NCI-H2196 treated with DMSO at 0.1 percent for 48 hours (cell line): ENCODE data around the gene BATF3.

ENCODE experiments used
- DNase-seq: peaks from one replicate; lab custom pipeline; 2025; ENCODE audit not compliant: unreplicated experiment; lab: John Stamatoyannopoulos, UW

The BATF3 gene

GRCh38 chr1:212710566-212710965 lies 10.9 kb upstream of the BATF3 start:
- DNase-seq, result no peak

GRCh38 chr1:212703991-212704564 lies 4.4 kb upstream of the BATF3 start:
- no peak for DNase-seq

GRCh38 chr1:212702672-212703071 lies 3.0 kb upstream of the BATF3 start:
- DNase-seq, result no peak

GRCh38 chr1:212701910-212702309 lies 2.3 kb upstream of the BATF3 start:
- DNase-seq, result no peak

DNA sequence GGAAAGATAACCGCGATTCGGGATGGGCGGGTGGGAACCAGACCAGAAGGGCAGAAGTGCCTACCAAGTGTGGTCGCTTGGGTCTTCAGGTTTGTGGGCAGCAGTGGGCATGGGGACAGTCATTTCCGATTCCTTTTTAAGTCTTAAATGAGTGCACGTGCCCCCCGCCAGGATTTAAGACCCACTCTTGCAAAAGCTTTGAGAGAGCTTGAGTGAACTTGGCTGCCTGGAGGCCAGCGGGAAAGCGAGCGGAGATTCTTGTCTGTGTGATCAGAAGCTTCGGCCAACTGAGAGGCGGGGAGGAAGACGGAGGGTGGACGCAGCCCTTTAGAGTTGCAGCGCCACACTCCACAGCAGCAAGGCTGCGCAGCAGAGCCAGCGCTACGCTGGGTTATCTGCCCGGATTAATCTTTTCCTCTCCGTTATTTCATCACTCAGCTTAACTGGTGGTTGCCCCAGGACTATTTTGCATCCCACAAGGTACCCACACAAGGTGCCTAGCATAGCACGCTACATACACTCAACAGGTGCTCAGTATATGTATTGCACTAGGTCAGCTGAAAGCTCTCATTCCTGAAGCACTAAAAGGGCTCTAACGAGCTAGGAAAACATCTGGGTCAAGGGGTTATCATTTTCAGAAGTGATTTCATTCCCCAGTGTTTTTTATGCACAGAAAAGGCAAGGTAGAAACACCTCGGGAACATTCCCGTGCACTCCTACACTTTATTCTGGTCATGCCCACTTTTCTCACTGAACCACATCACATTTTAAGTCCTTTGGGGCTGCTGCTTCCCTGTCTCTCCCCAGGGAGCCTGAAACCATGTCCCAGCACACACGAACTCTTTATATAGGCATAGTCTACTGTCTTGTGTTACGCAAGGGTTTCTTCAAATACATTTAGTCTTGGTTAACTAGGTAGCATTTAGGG lies 1.5 kb upstream of the BATF3 start:
- DNase-seq, result no peak

DNA sequence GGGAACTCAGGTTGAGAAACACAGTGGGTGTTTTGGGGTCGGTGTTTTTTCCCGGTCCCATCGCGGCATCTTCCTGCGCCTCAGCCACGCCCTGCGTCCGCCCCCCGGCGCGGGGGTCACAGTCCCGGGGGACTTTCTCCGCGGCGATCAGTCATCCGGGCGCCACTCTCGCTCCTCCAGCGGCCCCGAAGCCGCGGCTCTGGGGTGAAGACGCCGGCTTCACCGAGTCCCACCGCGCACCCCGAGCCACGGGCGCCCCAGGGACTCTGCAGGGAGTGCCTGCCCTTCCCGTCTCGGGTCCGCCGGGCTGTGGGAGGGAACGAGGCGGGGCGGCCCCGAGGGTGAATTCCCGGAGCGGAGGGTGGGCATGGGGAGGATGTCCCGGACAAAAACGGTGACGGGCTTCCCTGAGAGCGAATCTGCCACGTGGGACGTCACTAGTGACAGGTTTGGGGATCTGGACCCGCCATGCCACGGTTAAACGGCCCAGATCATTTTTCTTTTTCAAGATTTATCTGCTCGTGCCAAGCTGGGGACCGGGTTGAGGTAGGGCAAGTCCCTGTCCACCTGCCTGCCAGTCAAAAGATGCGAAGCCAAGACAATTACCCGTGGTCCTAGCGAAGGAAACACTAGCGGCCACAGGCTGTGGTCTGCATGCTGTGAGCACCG lies 717 bp upstream of the BATF3 start:
- DNase-seq, result no peak

DNA sequence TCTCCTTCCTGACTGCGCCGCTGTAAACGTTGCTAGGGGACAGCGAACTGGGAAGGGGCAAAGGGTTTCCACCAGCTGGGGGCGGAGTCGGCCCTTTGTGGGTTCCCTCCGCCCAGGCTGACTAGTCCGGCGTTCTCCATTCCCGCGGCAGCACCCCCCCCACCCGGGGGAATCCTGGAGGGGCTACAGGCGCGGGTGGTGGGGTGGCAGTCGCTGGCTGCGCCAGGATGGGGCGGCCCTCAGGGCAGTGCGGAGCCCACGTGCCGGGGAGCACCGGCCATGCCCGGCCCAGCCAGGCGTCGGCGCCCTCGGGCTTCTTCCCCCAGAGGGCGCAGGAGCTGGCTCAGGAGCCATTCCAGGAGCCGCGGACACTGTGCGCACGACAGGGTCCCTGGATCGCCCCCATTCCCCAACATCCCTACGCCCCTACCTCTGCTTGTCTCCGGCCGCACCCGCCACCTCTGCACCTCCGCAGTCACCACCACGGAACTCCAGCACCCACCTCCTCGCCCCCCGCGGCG lies 476 bp downstream of the BATF3 start:
- peak; percentile 50 for DNase-seq

DNA sequence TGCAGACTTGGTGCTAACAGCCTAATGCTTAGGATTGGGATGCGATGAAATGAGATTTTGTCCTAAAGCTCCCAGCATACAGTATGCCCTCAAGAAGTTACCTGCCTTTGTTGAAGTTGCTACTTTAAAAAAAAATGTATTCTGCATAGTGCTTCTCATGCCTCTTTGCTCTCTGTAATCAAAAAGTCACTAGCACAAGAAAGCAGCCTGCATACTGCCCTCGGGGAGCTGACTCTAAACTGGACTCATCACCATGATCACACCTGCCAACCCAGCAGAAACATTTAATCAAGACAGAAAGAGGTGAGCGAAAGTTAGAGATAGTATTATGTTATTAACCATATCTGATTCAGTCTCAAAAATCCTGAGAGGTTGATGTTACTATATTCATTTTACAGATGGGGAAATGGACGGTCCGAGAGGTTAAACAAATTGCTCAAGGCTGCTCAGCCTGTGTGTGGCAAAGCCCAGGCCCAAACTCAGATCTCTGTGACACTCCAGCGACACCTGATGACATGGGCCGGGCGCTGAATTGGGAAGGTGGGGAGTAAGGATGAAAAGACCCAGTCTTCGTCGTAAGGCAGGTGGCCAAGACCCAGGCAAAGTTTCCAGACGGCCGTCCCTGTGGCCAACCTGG lies 1.1 kb downstream of the BATF3 start:
- DNase-seq, result no peak

DNA sequence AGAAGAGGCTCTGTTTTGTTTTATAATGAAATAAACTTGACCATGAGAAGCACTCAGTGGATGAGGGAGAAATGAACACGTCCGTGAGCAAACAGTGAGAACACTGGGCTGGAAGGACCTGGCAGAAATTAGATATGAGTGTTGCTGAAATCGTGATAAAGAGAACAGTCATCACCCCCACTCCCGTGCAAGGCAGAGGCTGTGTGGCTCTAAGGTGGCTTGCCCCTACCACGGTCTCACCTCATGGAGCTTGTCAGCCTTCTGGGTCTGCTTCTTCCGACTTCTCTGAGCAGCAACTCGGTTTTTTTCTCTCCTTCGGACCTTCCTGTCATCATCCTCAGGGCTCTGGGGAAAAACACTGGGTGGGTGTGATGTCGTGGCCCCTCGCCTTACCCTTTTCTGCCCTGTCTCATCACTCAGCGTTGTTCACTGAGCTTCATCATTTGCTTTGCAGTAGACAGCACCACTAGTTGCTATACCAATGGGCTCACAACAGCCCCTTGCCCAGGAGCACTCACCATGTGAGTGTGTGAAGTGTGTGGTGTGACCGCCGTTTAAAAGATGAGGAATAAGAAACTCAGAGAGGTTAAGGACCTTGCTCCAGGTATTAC lies 2.8 kb downstream of the BATF3 start:
- DNase-seq, result no peak

DNA sequence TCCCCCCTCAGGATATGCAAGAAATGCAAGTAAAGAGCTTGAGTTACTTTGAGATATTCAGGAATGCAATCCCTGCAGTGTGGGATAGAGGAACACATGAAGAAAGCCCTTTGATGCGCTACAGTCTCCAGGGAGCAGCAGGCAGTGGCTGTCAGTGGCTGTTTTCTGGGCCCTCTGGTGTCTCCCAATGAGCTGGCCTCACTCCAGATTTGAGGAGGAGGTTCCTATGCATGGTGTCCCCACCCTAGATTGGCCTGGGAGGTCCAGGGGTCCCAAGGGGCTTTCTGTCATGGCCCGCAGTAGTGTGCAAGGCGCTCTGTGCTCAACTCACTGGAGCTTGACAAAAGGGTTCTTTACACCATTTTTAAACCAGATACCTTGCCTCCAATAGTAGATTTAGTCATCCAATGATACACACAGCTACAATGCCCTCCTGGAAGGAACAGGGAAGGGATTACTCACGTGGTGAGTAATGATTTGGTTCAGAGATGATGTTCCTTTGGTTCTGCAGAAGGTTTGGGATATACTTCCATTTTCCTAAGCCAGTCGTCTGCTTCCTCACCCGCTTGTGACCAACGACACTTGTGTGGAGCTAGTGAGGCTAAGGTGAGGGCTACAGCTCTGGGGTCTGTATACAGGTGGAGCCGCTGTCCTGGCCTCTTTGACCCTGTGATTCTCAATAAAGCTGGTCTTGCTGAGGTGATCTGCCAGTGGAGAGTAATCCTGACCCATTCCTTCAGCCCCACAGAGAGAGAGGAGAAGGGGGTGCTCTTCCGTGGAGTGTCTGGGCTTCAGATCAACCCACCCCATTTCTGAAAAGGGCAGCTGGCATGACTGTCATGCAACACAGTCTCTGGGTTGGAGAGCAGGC lies 6.6 kb downstream of the BATF3 start:
- no peak for DNase-seq

- DNase-seq, result no peak
Observed at GRCh38 chr1:212691561-212692071, 8.0 kb downstream of the BATF3 start.

GRCh38 chr1:212690816-212691403 lies 8.7 kb downstream of the BATF3 start:
- DNase-seq, result no peak

- DNase-seq, result no peak
Observed at GRCh38 chr1:212689758-212690529, 9.7 kb downstream of the BATF3 start.

GRCh38 chr1:212689196-212689725 lies 10.4 kb downstream of the BATF3 start:
- no peak for DNase-seq

GRCh38 chr1:212688341-212689047 lies 11.1 kb downstream of the BATF3 start:
- DNase-seq, result no peak

DNA sequence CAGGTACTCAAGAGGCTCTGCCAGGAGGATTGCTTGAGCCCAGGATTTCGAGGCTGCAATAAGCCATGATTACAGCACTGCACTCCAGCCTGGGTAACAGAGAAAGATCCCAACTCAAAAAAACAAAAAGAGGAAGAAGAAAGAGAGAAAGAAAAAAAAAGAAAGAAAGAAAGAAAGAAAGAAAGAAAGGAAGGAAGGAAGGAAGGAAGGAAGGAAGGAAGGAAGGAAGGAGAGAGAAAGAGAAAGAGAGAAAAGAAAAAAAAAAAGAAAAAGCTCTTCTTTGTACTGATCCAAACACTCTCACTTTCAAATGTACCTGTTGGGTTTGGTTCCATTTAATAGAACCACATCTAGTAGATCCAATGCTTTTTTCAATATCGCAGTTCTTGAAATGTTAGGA lies 11.8 kb downstream of the BATF3 start:
- DNase-seq, result no peak

DNA sequence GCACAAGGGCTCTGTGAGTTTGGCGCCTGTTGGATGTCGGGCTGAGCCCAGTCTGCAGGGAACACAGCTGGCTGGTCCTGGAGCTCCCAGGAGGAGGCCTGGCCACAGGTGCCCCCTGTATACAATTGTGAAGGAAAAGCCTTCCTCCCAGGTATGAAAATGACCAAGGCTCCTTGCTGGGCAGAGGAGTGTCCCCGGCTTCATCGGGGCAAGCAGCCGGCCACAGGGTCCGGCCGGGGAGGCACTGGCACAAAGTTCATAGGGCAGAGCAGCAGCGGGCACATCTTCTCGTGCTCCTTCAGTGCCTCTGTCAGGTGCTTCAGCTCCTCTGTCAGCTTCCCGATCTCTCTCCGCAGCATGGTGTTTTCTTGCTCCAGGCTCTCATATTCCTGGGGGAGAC lies 13.0 kb downstream of the BATF3 start:
- DNase-seq, result no peak

DNA sequence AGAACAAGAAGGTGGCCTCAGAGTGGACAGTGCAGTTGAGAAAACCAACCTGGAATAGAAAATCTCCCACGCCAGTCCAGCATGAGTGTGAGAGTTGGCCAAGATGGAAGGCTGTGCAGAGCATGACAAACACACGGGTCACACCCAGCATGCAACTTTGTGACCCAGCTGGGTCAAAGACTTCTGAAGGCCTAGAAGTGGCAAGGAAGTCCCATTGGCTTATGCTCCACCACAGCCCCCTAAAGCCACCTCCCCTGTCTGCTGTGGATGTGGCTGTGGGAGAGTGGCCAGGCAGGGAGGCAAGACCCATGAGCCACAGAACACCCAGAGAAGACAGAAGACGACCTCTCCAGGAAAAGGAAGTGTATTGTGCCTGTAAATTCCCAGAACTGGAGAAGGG lies 13.6 kb downstream of the BATF3 start:
- DNase-seq, result no peak
